ENCODE data around the gene COL5A1.

COL5A1 gene

GRCh38 chr9:134648701-134649530 lies 7.3 kb downstream of the COL5A1 start:
- Mint-ChIP-seq H3K27ac (no peak overlapping the region), H3K4me1 (ENCODE audit: low read depth) (no peaks in the 10 kb centered on the region), H3K9me3 (no peaks in the 10 kb centered on the region), H3K27me3 (ENCODE audit: low read depth) (no peaks in the 10 kb centered on the region), H3K4me3 (no peak overlapping the region), H3K36me3 (ENCODE audit: low read depth) (no peaks in the 10 kb centered on the region)

- Mint-ChIP-seq H3K36me3 (ENCODE audit: low read depth) (no peaks in the 10 kb centered on the region), H3K4me3 (no peak overlapping the region), H3K4me1 (ENCODE audit: low read depth) (no peaks in the 10 kb centered on the region)
Measured at GRCh38 chr9:134650431-134651190, 9.0 kb downstream of the COL5A1 start.

GRCh38 chr9:134651226-134651905 lies 9.8 kb downstream of the COL5A1 start:
- H3K4me1 Mint-ChIP-seq (ENCODE audit: low read depth), result no peaks in the 10 kb centered on the region
- no peak overlapping the region for H3K4me3 Mint-ChIP-seq
- H3K9me3 Mint-ChIP-seq, result no peaks in the 10 kb centered on the region
- no peaks in the 10 kb centered on the region for H3K36me3 Mint-ChIP-seq (ENCODE audit: low read depth)
- no peak overlapping the region for H3K27ac Mint-ChIP-seq
- H3K27me3 Mint-ChIP-seq (ENCODE audit: low read depth), result no peaks in the 10 kb centered on the region

More at GRCh38 chr9:134650431-134651190, 9.0 kb downstream of the COL5A1 start:
- no peaks in the 10 kb centered on the region for H3K27me3 Mint-ChIP-seq (ENCODE audit: low read depth)
- no peaks in the 10 kb centered on the region for H3K9me3 Mint-ChIP-seq
- H3K27ac Mint-ChIP-seq, result no peak overlapping the region

GRCh38 chr9:134652291-134653225 lies 11.0 kb downstream of the COL5A1 start:
- H3K27me3 Mint-ChIP-seq (ENCODE audit: low read depth), result no peaks in the 10 kb centered on the region
- no peak overlapping the region for H3K4me3 Mint-ChIP-seq
- no peak overlapping the region for H3K27ac Mint-ChIP-seq
- H3K4me1 Mint-ChIP-seq (ENCODE audit: low read depth), result no peaks in the 10 kb centered on the region
- H3K9me3 Mint-ChIP-seq, result no peaks in the 10 kb centered on the region
- H3K36me3 Mint-ChIP-seq (ENCODE audit: low read depth), result no peaks in the 10 kb centered on the region

- no peak overlapping the region for H3K27ac Mint-ChIP-seq
- no peaks in the 10 kb centered on the region for H3K36me3 Mint-ChIP-seq (ENCODE audit: low read depth)
- H3K27me3 Mint-ChIP-seq (ENCODE audit: low read depth), result no peaks in the 10 kb centered on the region
- H3K4me1 Mint-ChIP-seq (ENCODE audit: low read depth), result no peaks in the 10 kb centered on the region
- H3K9me3 Mint-ChIP-seq, result no peaks in the 10 kb centered on the region
- no peak overlapping the region for H3K4me3 Mint-ChIP-seq
Measured at GRCh38 chr9:134653259-134654009, 11.8 kb downstream of the COL5A1 start.

- no peaks in the 10 kb centered on the region for H3K27me3 Mint-ChIP-seq (ENCODE audit: low read depth)
- peaks cover 9% of the 10 kb centered on the region for H3K9me3 Mint-ChIP-seq
- no peak overlapping the region for H3K27ac Mint-ChIP-seq
- H3K4me3 Mint-ChIP-seq, result no peak overlapping the region
- H3K4me1 Mint-ChIP-seq (ENCODE audit: low read depth), result no peaks in the 10 kb centered on the region
- H3K36me3 Mint-ChIP-seq (ENCODE audit: low read depth), result no peaks in the 10 kb centered on the region
Measured at GRCh38 chr9:134655101-134655500, 13.5 kb downstream of the COL5A1 start.

- no peaks in the 10 kb centered on the region for H3K27me3 Mint-ChIP-seq (ENCODE audit: low read depth)
- no peaks in the 10 kb centered on the region for H3K36me3 Mint-ChIP-seq (ENCODE audit: low read depth)
- no peaks in the 10 kb centered on the region for H3K4me1 Mint-ChIP-seq (ENCODE audit: low read depth)
- peaks cover 13% of the 10 kb centered on the region for H3K9me3 Mint-ChIP-seq
- H3K27ac Mint-ChIP-seq, result no peak overlapping the region
- H3K4me3 Mint-ChIP-seq, result no peak overlapping the region
Measured at GRCh38 chr9:134655586-134656333, 14.2 kb downstream of the COL5A1 start.

- Mint-ChIP-seq H3K4me3 (no peak overlapping the region), H3K9me3 (peaks cover 16% of the 10 kb centered on the region), H3K4me1 (ENCODE audit: low read depth) (no peaks in the 10 kb centered on the region), H3K27me3 (ENCODE audit: low read depth) (no peaks in the 10 kb centered on the region), H3K27ac (no peak overlapping the region), H3K36me3 (ENCODE audit: low read depth) (no peaks in the 10 kb centered on the region)
Measured at GRCh38 chr9:134656334-134657006, 14.9 kb downstream of the COL5A1 start.

- Mint-ChIP-seq H3K36me3 (ENCODE audit: low read depth) (no peaks in the 10 kb centered on the region), H3K27ac (no peak overlapping the region), H3K4me1 (ENCODE audit: low read depth) (no peaks in the 10 kb centered on the region), H3K9me3 (peaks cover 29% of the 10 kb centered on the region), H3K27me3 (ENCODE audit: low read depth) (no peaks in the 10 kb centered on the region), H3K4me3 (no peak overlapping the region)
Measured at GRCh38 chr9:134657666-134658377, 16.2 kb downstream of the COL5A1 start.

- Mint-ChIP-seq H3K27ac (no peak overlapping the region), H3K9me3 (peaks cover 29% of the 10 kb centered on the region), H3K27me3 (ENCODE audit: low read depth) (no peaks in the 10 kb centered on the region), H3K4me3 (no peak overlapping the region), H3K4me1 (ENCODE audit: low read depth) (no peaks in the 10 kb centered on the region), H3K36me3 (ENCODE audit: low read depth) (no peaks in the 10 kb centered on the region)
Measured at GRCh38 chr9:134658378-134658955, 16.9 kb downstream of the COL5A1 start.

- Mint-ChIP-seq H3K9me3 (peaks cover 29% of the 10 kb centered on the region), H3K4me1 (ENCODE audit: low read depth) (no peaks in the 10 kb centered on the region), H3K4me3 (no peak overlapping the region), H3K27ac (no peak overlapping the region), H3K36me3 (ENCODE audit: low read depth) (no peaks in the 10 kb centered on the region), H3K27me3 (ENCODE audit: low read depth) (no peaks in the 10 kb centered on the region)
Measured at GRCh38 chr9:134659688-134660131, 18.1 kb downstream of the COL5A1 start.

GRCh38 chr9:134660407-134660806 lies 18.8 kb downstream of the COL5A1 start:
- H3K27ac Mint-ChIP-seq, result no peak overlapping the region
- H3K9me3 Mint-ChIP-seq, result peaks cover 29% of the 10 kb centered on the region
- H3K36me3 Mint-ChIP-seq (ENCODE audit: low read depth), result no peaks in the 10 kb centered on the region
- H3K27me3 Mint-ChIP-seq (ENCODE audit: low read depth), result no peaks in the 10 kb centered on the region
- no peaks in the 10 kb centered on the region for H3K4me1 Mint-ChIP-seq (ENCODE audit: low read depth)
- no peak overlapping the region for H3K4me3 Mint-ChIP-seq
